ENCODE measurements around the gene DDX10. TPM values are rescaled to one million over a fixed set of nuclear protein-coding genes. Genes with fewer than 3 reads are reported as not detected.
A peak's percentile ranks its signal among the peaks of the same experiment; 100 is the strongest.
"Not testable (repeated sequence)": the region's sequence is repeated elsewhere in the genome, so short reads cannot be mapped to it uniquely, and the experiment has no call there.

The DDX10 gene
- total RNA-seq: 33.4 TPM

DNA sequence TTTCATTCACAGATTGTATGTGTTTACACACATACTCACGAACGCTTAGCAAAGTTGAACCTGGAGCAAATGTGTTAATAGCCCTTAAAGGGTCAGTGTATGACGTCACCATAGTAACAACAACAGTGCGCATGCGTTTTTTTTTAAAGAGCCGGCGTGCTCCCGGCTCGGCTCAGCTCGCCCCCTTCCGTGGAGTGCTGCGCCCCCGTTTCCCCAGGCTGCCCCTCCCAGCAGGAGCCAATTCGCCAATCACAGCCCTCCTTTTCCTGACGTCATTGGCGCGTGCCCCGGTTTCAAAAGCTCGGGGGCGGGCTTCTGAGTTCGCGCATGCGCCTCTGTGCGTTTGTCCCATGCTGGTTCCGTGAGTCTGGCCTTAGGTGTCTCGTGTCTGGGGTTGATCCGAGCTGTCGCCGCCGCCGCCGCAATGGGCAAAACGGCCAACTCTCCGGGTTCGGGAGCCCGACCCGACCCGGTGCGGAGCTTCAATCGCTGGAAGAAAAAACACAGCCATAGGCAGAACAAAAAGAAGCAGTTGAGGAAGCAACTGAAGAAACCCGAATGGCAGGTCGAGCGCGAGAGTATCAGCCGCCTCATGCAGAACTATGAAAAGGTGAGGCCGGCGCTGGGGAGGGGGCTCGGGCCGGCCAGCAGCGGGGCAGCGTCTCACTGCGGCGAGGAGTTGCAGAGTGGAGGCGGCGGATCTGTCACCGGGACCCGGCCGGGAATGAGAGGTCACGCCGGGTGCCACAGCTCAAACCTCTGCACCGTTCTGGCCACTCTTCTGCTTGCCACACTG is at the start of gene DDX10:
Gene DDX10, plus strand, starts transcription at position 340 of the 796 bp plus-strand sequence. Its CDS starts 85 bp downstream, at position 425.
- peak; percentile 98 for DNase-seq

DNA sequence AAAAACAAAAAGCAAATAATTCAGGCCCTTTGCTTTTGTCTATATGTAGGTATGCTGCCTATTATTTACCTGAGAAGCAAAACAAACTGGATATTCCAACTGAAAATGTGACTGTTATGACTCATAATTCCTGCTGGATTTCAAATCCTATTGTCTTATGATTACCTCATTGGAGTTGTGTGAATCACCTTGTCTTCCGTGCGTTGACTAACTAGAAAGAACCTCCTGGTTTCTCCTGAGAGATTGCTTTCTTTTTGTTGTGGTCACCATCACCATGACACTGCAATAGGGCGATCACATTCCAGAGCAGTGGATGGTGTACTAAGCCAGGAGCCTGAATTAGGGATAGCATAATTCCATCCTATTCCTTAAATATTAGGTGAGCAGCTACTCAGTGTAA is 48.3 kb upstream of the DDX10 start:
- no peak for DNase-seq

DNA sequence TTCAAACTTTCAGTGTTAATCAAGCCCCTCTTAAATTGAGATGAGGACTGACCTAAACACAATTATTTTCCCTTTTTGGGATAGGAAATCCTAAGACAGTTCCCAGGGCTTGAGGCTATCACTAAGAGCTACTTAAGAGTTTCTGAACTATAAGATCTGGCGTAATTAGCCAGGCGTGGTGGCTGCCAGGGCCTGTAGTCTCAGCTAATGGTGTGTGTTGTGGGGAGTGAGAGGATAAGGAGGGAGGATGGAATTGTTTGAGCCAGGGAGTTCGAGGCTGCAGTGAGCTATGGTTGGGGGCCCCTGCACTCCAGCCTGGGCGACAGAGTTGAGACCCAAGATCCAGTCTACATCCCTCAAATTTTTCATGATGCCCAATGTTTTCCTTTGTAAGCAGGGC is 47.8 kb upstream of the DDX10 start:
- DNase-seq: no peak

DNA sequence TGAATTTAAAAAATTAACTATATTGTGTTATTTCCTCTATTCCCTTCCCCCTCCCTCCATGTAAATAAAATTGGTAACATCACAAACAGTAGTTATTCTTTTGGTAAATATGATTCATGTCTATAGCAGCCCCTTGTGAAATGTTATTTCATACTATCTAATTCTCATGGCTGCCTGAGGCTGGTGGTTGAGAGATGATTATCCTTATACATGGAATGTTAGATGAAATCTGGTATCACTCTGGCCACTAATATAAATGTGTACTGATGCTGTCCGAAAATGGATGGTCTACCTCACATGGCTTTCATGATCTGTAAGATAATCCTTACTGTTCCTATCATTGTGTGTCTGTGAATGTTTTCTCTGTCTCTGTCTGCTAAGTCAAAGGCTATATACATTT is 46.3 kb upstream of the DDX10 start:
- no peak for DNase-seq

DNA sequence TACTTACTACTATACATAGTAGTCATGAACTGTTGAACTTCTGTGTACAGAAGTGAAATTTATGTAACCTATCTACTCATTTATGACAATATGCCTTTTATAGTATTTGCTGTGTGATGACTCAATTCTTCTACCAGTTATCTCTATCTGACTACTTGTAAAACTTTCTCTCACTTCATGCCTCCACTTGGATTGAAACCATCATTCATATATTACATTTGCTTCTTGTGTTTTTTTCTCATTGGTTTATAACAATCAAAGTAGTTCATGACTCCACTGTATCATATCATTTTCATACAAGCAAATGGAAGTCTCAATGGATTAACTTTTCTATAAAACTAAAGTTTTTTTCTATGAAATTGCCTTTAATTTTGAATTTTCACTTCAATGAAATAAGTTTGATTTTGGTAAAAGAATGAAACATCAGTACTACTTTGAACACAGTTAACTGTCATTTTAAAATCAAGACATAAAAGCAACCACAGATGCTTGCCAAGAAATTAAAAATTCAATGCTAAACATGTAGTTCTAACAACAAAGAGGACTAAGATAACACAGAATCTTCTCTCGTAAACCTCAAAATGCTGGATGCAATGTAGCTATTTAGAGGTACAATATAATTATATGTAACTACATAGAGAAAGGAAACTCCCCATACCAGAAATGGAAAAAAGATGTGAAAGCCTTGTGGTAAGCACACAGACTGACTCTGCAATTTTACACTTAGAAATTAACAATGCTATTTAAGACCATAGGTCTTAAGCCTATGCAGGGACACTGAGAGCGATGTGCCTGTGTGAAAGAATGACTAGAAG is 43.7 kb upstream of the DDX10 start:
- no peak for DNase-seq

DNA sequence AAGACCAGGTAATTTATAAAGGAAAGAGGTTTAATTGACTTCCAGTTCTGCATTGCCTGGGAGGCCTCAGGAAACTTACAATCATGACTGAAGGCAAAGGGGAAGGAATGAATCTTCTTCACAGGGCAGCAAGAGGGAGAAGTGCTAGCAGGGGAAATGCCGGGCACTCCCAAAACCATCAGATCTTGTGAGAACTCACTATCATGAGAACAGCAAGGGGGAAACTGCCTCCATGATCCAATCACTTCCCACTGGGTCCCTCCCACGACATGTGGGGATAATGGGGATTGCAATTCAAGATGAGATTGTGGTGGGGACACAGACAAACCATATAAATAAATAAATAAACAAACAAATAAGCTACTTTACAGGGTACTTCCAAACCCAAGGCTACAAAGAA is 42.5 kb upstream of the DDX10 start:
- no peak for DNase-seq

DNA sequence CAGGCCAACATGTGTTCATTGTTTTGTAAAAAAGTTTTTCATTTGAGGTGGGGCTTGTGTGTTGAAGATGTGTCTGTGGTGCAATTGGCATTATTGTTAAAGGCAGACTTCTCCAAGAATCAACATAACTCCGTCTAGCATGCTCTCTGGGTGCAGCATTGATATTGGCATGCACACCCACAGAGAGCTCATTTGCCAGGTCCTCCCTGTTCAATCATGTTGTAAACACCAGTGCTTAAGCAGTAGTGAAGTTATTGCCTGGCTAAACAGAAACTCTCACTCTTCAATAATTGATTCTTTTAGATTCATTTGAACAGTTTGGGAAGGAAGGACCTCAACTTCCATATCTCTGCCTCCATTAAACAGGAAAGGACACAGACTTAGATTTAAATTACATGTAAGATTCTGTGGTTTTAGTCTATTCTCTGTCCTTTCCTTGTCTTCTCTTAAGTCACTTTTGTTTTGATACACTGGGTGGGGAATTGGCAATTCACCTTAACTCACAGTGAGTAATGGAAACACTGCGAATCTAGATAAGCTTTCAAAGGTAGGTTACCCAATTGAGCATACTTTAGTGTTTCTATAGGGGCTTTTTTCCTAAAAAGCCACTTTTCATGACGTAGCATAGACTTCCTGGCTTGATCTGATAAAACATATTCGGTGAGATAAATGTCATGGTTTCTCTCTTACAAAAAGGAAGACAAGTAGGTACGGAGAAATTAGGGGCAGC is 40.5 kb upstream of the DDX10 start:
- no peak for DNase-seq

DNA sequence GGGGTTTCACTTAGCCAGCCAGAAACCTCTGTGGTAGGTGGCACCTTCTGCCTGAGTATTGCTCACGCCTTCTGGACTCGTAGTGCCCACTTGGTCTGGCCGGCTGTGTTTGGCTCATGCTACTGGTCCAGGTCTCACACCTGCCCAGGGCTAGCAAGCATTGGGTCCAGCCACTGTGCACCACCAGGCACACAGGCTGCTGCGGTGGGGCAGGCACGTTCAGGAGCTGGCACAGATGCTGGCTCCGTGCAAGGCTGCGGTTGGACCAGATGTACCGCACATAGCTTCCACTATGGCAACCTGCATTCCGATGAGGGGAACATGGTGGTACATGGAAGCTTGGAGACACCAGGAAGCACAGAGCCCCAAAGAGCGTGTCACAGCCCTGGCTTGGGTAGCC is 36.5 kb upstream of the DDX10 start:
- DNase-seq: no peak

DNA sequence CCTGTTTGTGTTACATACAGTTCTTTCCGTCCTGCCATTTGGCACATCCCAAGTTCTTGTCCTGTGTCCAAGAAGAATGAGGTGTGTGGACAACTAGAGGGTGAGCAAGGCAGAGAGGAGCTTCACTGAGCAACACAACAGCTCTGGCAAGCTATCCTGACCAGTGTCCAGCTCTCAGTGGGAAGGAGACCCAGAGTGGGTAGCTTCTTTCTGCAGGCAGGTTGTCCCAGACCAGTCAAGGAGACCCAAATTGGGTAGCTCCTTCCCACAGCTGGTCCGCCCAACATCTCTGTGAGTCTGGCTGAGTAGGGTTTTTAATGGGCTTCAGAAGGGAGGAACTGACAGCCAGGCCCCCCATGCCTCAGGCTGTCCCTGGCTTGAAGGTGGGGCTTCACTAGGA is 36.1 kb upstream of the DDX10 start:
- DNase-seq: no peak

DNA sequence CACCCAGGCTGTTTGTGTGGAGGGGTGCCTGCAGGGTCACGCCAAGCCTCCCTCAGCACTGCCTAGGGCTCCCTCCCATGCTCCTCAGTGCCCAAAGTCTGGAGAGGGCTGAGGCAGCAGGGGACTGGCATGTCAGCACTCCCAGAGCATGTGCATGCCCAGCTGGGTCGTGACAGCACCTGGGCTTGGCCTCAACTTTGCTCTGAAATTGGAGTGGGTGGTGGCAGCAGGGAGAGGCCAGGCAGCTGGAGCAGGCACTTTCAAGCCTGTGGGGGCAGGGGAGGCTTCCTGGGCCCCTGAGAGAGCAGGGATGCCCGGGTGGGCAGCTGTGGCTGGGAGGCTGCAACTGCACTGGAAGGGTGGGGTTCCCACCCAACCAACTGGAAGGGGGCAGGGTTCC is 35.6 kb upstream of the DDX10 start:
- DNase-seq: no peak

DNA sequence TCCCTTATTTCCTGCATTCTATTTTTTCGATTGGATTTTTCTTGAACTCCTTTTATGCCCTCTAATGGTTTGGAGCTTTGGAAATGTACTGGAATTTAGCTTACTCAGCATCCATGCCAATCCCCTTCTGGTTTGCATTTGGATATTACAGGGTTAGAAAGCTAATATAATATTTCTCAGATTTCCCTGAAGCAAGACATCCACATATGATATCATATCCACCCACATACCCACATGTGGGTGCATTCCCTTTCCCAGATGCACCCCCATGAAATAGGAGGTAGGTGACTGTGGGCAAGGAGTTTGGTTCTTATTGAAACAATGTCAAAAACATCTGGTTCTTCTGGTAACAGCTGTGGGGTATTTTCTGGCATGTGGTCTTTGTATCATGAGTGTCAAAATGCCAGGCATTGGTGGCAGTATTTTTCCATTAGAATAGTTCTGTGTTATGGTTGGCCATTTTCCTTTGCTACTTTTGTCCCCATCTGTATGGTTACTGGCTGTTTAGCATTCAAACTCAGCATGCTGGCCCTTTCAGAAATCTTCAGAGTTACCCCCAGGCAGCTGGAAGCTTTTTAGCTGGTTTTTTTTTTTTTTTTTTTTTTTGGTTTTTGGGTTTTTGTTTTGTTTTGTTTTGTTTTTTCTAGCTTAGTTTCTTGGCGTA is 32.7 kb upstream of the DDX10 start:
- DNase-seq: no peak

DNA sequence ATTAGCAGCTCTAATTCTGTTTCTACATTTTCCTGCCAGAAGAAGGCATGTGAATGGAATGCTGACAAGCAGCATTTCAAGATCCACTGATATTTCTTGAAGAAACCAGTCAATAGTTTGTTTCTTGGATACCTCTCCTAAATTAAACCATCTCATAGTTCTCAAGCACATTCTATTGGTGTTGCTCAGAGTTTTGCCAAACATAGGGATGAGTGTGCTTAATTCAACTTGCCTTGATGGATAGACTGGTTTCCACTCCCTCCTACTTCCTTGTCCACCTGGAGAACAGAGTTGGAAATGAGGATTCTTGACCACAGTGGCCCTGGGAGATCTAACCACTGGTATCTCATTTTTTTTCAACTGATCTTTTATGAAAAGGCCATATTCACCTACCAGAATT is 29.8 kb upstream of the DDX10 start:
- no peak for DNase-seq

DNA sequence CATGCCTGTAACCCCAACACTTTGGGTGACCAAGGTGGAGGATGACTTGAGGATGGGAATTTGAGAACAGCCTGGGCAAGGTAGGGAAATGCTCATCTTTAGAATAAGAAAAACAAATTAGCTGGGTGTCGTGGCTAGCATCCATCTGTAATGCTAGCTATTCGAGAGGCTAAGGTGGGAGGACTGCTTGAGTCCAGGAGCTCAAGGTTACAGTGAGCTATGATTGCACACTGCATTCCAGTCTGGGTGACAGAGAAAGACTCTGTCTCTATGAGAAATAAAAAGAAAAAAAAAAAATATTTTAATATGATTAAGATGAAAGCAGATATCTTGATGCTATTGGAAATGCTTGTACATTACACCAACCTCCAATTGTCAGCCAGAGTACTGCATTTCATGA is 28.6 kb upstream of the DDX10 start:
- no peak for DNase-seq

DNA sequence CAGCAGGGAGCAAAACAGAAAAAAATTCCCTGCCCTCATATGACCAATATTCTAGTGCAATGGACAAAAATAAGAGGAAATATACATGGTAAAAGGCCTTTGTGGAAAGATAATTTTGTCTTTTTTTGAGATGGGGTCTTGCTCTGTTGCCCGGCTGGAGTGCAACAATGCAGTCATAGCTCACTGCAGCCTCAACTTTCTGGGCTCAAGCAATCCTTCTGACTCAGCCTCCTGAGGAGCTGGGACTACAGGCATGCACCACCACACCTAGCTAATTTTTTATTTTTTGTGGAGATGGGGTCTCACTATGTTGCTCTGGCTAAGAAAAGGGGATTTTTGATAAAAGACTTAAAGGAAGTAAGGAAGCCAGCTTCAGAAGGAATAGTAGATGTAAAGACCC is 25.7 kb upstream of the DDX10 start:
- DNase-seq: no peak

DNA sequence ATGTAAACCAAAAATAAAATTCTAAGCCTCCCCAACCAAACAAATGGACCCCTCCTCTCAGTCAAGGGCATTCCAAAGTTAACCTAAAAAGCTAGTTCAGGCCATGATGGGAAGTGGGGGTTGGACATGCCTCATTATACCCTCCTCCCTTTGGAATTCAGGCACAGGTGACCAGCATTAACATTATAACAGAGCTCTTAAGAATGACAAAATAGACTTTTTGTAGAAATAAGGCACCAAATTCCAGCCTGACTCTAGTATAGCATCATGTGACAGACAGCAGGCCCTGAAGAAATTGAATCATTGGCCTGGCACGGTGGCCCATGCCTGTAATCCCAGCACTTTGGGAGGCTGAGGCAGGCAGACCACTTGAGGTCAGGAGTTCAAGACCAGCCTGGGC is 23.1 kb upstream of the DDX10 start:
- DNase-seq: not testable (repeated sequence)

DNA sequence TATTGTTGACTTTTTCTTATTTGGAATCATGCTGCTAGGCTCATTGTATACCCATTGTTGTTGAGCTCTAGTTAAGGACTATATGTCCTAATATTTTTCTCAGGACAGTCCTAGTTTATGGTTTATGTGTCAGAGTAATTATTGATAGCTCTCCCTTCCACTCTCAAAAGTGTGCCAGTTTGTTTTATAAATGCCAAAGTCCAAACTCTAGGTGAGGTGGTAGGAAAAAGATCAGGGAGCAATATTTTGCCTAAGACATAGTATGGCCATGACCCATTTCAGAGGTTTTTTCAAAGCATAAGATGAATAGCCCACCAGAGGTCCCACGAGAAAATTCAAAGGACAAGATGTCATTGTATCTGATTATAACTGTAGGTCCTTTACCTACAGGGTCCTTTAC is 20.9 kb upstream of the DDX10 start:
- no peak for DNase-seq

DNA sequence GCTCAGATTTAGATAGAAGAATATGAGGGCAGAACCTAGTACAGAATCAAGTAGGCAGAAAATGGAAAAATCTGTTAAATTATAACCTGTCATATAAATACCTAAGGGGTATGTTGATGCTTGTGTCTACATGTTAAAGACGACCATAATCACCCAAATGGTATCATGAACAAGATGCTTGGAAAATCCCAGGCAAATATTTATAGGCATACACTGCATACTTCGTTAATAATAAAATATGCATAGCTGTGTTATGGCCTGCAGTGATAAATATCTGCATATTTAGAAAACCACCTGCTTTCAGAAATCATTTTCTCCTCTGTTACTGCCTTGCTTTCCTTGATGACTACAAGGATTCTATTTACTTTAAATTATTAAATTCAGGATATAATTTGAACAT is 18.9 kb upstream of the DDX10 start:
- DNase-seq: no peak

DNA sequence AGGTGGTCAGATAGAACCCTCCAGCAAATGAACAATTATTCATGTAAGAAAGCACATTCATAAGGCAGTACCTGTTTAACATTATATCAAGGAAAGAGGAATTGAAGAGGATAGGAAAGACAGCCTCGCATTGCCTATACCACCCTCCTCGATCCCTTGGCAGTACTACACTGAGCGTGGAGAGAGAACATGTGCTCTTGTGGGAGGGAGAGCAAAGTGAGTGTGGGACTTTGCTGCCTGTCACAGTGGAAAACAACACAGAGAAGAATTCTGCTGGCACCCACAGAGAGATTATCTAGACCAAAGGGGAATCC is 17.5 kb upstream of the DDX10 start:
- no peak for DNase-seq

DNA sequence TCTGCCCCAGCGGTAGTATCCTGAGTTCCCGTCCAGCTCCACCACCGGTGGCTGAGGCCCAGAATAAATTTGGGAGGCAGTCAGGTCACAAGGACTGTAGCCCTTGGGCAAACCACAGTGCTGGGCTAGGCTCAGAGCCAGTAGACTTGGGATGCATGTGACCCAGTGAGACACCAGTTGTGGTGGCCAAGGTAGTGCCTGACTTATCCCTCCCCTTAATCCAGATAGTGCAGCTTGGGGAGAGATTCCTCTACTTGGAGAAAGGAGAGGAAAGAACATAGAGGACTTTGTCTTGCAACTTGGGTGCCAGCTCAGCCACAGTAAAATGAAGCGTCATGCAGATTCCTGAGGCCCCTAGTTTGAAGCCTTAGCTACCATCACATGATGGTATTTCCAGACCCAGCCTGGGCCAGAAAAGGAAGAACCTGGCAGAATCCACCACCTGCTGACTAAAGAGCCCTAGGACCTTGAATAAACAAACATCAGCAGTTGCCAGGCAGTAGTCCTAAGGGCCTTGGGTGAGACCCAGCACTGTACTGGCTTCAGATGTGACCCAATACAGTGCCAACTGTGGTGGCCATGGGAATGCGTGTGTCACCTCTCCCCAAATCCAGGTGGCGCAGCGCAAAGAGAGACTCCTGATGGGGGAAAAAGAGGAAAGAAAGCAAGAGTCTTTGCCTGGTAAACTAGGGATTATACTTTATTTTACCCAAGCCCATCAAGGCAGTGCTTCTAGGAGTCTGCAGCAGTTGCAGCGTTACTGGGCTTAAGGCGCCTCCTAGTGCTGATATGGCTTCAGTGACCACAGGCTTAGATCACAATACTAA is 17.0 kb upstream of the DDX10 start:
- DNase-seq: peak; percentile 18

DNA sequence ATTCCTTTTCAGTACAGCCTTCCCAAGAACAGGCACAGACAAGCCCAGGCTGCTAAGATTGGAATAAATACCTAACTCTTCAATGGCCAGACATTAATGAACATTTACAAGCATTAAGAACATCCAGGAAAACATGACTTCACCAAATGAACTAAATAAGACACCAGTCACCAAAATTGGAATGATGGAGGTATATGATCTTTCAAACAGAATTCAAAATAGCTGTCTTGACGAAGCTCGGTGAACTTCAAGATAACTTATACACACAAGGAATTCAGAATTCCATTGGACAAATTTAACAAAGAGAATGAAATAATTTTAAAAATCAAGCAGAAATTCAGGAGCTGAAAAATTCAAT is 16.4 kb upstream of the DDX10 start:
- no peak for DNase-seq

DNA sequence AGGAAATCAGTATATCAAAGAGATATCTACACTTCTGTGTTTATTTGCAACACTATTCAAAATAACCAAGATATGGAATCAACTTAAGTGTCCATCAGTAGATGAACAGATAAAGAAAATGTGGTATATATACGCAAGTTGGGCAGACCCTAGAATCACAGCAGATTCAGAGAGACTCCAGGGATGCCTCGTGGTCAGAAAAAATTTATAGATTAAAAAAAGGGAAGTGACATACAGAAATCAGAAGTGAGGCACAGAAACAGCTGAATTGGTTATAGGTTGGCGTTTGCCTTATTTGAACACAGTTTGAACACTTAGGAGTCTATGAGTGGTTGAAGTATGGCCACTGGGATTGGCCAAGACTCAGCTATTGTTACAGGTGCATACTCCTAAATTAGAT is 10.8 kb upstream of the DDX10 start:
- DNase-seq: not testable (repeated sequence)

Data from occipital lobe (tissue), 2 donors.